LNCAP (cell line): Measurements from ENCODE around the gene SDF4.

ENCODE experiments used
- CTCF ChIP-seq: fragments of 450-650 bp; IDR thresholded peaks from 2 replicates; pipeline ENCODE4 v1.5.1; 2017; ENCODE audit warnings: mild to moderate bottlenecking

The SDF4 gene

DNA sequence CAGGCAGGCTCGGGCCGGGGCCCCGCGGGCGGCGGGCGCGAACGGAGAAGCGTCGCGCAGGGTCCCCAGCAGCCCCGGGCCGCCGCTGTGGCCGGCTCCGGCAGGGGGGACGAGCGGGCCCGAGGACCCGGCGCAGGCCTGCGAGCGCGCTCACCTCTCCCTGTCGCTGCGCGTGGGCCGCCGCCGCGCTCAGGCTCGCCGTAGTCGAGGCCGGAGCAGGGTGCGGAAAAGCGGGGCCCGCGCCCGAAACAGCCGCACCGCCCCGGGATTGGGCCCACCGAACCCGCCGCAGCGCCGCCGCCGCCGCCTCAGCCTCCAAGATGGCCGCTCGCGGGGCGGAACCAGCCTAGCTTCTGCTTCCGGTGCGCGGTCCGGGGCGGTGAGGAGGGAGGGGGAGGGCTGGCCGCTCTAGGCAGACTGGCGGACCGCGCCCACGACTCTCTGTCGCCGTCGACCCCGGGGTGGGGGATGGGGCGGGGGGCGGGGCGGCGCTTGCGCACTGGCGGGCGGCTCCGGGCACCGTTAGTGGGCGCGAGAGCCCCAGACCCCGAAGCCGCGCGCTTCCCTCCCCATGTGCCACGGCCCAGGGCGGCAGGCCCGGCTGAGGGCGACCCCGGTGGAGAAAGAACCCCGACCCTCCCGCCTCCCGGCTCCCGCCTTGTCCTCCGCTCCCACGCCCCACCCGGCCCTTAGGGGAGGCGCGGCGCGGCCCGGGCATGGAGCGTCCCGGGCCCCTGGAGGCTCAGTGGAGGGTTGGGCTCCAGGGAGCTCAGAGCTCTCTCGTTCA, 41.9 kb upstream of the SDF4 start, which contains the start of gene UBE2J2:
UBE2J2 (minus strand) TSS at position 343 of the 787 bp plus-strand sequence. CDS start 5,862 bp downstream, outside the sequence.
- no peak for TF ChIP-seq CTCF

DNA sequence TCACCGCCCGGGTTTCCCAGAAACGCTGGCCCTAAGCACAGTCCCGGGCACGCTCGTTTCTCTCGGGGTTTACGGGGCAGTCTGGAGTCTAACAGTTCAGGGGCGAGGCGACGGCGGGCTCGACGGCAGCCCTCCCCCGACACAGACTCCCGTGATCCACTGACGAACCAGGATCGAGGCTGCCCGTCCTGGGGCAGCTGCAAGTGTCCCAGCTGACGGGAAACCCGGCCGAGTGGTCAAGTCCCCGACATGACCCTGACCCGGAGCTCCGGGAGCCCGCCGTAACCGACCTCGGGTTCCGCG, 41.4 kb upstream of the SDF4 start:
- TF ChIP-seq CTCF, result no peak

- TF ChIP-seq CTCF, result no peak
These were observed 40.8 kb upstream of the SDF4 start for GRCh38 chr1:1272341-1273208.

- TF ChIP-seq CTCF, result no peak
These were observed 39.0 kb upstream of the SDF4 start for GRCh38 chr1:1270813-1271212.

- no peak for TF ChIP-seq CTCF
These were observed 36.5 kb upstream of the SDF4 start for GRCh38 chr1:1268284-1268682.

GRCh38 chr1:1267488-1268283, 35.9 kb upstream of the SDF4 start:
- no peak for TF ChIP-seq CTCF

GRCh38 chr1:1264868-1265272, 33.1 kb upstream of the SDF4 start:
- TF ChIP-seq CTCF, result no peak
